ENCODE results near the gene AVPI1.
"Not testable (repeated sequence)": the region's sequence is repeated elsewhere in the genome, so short reads cannot be mapped to it uniquely, and the experiment has no call there.

AVPI1 gene

GRCh38 chr10:97679594-97679993 is 7.4 kb downstream of the AVPI1 start:
- ATAC-seq (ENCODE audit: low read depth), result no peak
- H3K27ac Mint-ChIP-seq, result no peak overlapping the region
- no peak for DNase-seq (ENCODE audit: low spot score in 2 of 2)

GRCh38 chr10:97676770-97677581 is 10.1 kb downstream of the AVPI1 start:
- Mint-ChIP-seq H3K4me1 (peaks cover 11% of the 10 kb centered on the region), H3K4me3 (no peak overlapping the region), H3K27ac (peak overlapping the region; percentile 78)

More at GRCh38 chr10:97679594-97679993, 7.4 kb downstream of the AVPI1 start:
- Mint-ChIP-seq H3K36me3 (peaks cover 2% of the 10 kb centered on the region), H3K27me3 (no peaks in the 10 kb centered on the region), H3K9me3 (no peaks in the 10 kb centered on the region), H3K4me3 (no peak overlapping the region), H3K4me1 (peaks cover 13% of the 10 kb centered on the region)

GRCh38 chr10:97675222-97675621 is 11.8 kb downstream of the AVPI1 start:
- Mint-ChIP-seq H3K36me3 (peaks cover 15% of the 10 kb centered on the region), H3K4me3 (no peak overlapping the region), H3K27me3 (no peaks in the 10 kb centered on the region), H3K4me1 (peaks cover 11% of the 10 kb centered on the region), H3K9me3 (no peaks in the 10 kb centered on the region), H3K27ac (no peak overlapping the region)
- no peak for DNase-seq (ENCODE audit: low spot score in 2 of 2)
- ATAC-seq (ENCODE audit: low read depth), result no peak

More at GRCh38 chr10:97676770-97677581, 10.1 kb downstream of the AVPI1 start:
- ATAC-seq (ENCODE audit: low read depth) (peak; percentile 85), DNase-seq (ENCODE audit: low spot score in 2 of 2) (peak; percentile 42 to 52)
- Mint-ChIP-seq H3K36me3 (peaks cover 9% of the 10 kb centered on the region), H3K27me3 (no peaks in the 10 kb centered on the region), H3K9me3 (no peaks in the 10 kb centered on the region)

- H3K27me3 Mint-ChIP-seq, result no peaks in the 10 kb centered on the region
- no peak overlapping the region for H3K4me3 Mint-ChIP-seq
- no peaks in the 10 kb centered on the region for H3K9me3 Mint-ChIP-seq
- H3K4me1 Mint-ChIP-seq, result peaks cover 11% of the 10 kb centered on the region
- no peak for ATAC-seq (ENCODE audit: low read depth)
- H3K36me3 Mint-ChIP-seq, result peaks cover 17% of the 10 kb centered on the region
- no peak for DNase-seq (ENCODE audit: low spot score in 2 of 2)
- no peak overlapping the region for H3K27ac Mint-ChIP-seq
Observed at GRCh38 chr10:97673736-97674525, 13.1 kb downstream of the AVPI1 start.

- ATAC-seq (ENCODE audit: low read depth) (no peak), DNase-seq (ENCODE audit: low spot score in 2 of 2) (no peak)
- peaks cover 26% of the 10 kb centered on the region for H3K36me3 Mint-ChIP-seq
- no peak overlapping the region for H3K4me3 Mint-ChIP-seq
- no peaks in the 10 kb centered on the region for H3K9me3 Mint-ChIP-seq
- no peak overlapping the region for H3K27ac Mint-ChIP-seq
- H3K4me1 Mint-ChIP-seq, result no peaks in the 10 kb centered on the region
- H3K27me3 Mint-ChIP-seq, result no peaks in the 10 kb centered on the region
Observed at GRCh38 chr10:97669571-97669970, 17.5 kb downstream of the AVPI1 start.

- Mint-ChIP-seq H3K4me1 (no peaks in the 10 kb centered on the region), H3K27ac (no peak overlapping the region), H3K4me3 (no peak overlapping the region), H3K9me3 (no peaks in the 10 kb centered on the region), H3K27me3 (no peaks in the 10 kb centered on the region), H3K36me3 (peaks cover 29% of the 10 kb centered on the region)
- DNase-seq (ENCODE audit: low spot score in 2 of 2) (no peak), ATAC-seq (ENCODE audit: low read depth) (no peak)
Observed at GRCh38 chr10:97667463-97667862, 19.6 kb downstream of the AVPI1 start.

GRCh38 chr10:97666992-97667391 is 20.0 kb downstream of the AVPI1 start:
- no peak for DNase-seq (ENCODE audit: low spot score in 2 of 2)
- Mint-ChIP-seq H3K36me3 (peaks cover 32% of the 10 kb centered on the region), H3K4me1 (no peaks in the 10 kb centered on the region), H3K4me3 (no peak overlapping the region), H3K27me3 (no peaks in the 10 kb centered on the region), H3K9me3 (no peaks in the 10 kb centered on the region), H3K27ac (no peak overlapping the region)
- no peak for ATAC-seq (ENCODE audit: low read depth)

- DNase-seq (ENCODE audit: low spot score in 2 of 2) (no peak), ATAC-seq (ENCODE audit: low read depth) (no peak)
- H3K9me3 Mint-ChIP-seq, result no peaks in the 10 kb centered on the region
- H3K27me3 Mint-ChIP-seq, result no peaks in the 10 kb centered on the region
- H3K36me3 Mint-ChIP-seq, result peaks cover 25% of the 10 kb centered on the region
- H3K4me1 Mint-ChIP-seq, result no peaks in the 10 kb centered on the region
- H3K4me3 Mint-ChIP-seq, result no peak overlapping the region
- no peak overlapping the region for H3K27ac Mint-ChIP-seq
Observed at GRCh38 chr10:97664282-97664850, 22.7 kb downstream of the AVPI1 start.

- no peaks in the 10 kb centered on the region for H3K9me3 Mint-ChIP-seq
- H3K36me3 Mint-ChIP-seq, result peaks cover 31% of the 10 kb centered on the region
- peaks cover 2% of the 10 kb centered on the region for H3K4me1 Mint-ChIP-seq
- H3K27me3 Mint-ChIP-seq, result no peaks in the 10 kb centered on the region
- no peak overlapping the region for H3K4me3 Mint-ChIP-seq
- DNase-seq (ENCODE audit: low spot score in 2 of 2) (no peak), ATAC-seq (ENCODE audit: low read depth) (no peak)
- no peak overlapping the region for H3K27ac Mint-ChIP-seq
Observed at GRCh38 chr10:97659589-97659988, 27.5 kb downstream of the AVPI1 start.

- no peak overlapping the region for H3K4me3 Mint-ChIP-seq
- H3K27ac Mint-ChIP-seq, result no peak overlapping the region
- H3K36me3 Mint-ChIP-seq, result peaks cover 28% of the 10 kb centered on the region
- no peaks in the 10 kb centered on the region for H3K27me3 Mint-ChIP-seq
- peaks cover 2% of the 10 kb centered on the region for H3K4me1 Mint-ChIP-seq
- DNase-seq (ENCODE audit: low spot score in 2 of 2) (no peak), ATAC-seq (ENCODE audit: low read depth) (no peak)
- no peaks in the 10 kb centered on the region for H3K9me3 Mint-ChIP-seq
Observed at GRCh38 chr10:97656777-97657176, 30.3 kb downstream of the AVPI1 start.

GRCh38 chr10:97651773-97652172 is 35.3 kb downstream of the AVPI1 start:
- Mint-ChIP-seq H3K4me1 (peaks cover 13% of the 10 kb centered on the region), H3K36me3 (peaks cover 23% of the 10 kb centered on the region), H3K27me3 (no peaks in the 10 kb centered on the region), H3K4me3 (no peak overlapping the region), H3K27ac (peak overlapping the region; percentile 53), H3K9me3 (no peaks in the 10 kb centered on the region)
- DNase-seq (ENCODE audit: low spot score in 2 of 2), result no peak
- no peak for ATAC-seq (ENCODE audit: low read depth)

GRCh38 chr10:97650726-97651125 is 36.3 kb downstream of the AVPI1 start:
- Mint-ChIP-seq H3K27ac (no peak overlapping the region), H3K27me3 (no peaks in the 10 kb centered on the region), H3K4me3 (no peak overlapping the region), H3K4me1 (peaks cover 13% of the 10 kb centered on the region), H3K9me3 (no peaks in the 10 kb centered on the region), H3K36me3 (peaks cover 18% of the 10 kb centered on the region)
- ATAC-seq (ENCODE audit: low read depth) (no peak), DNase-seq (ENCODE audit: low spot score in 2 of 2) (no peak)

- not testable (repeated sequence) for ATAC-seq (ENCODE audit: low read depth)
- H3K27ac Mint-ChIP-seq, result peak overlapping the region; percentile 91
Observed at GRCh38 chr10:97649405-97649750, 37.7 kb downstream of the AVPI1 start.

More at GRCh38 chr10:97649405-97649750, 37.7 kb downstream of the AVPI1 start:
- H3K9me3 Mint-ChIP-seq; H3K4me3 Mint-ChIP-seq; H3K27me3 Mint-ChIP-seq; DNase-seq (ENCODE audit: low spot score in 2 of 2): not testable (repeated sequence)
- peaks cover 23% of the 10 kb centered on the region for H3K36me3 Mint-ChIP-seq
- H3K4me1 Mint-ChIP-seq, result peaks cover 13% of the 10 kb centered on the region

All from memory B cell (primary cell).